Activated CD8-positive, alpha-beta T cell treated with anti-CD3 and anti-CD28 coated beads for 36 hours (primary cell): Measurements from ENCODE around the gene LTO1. TPM values are rescaled to one million over a fixed set of nuclear protein-coding genes. Genes with fewer than 3 reads are reported as not detected.

Experiments
- ATAC-seq: fragments of 200-7000 bp; cut with Tn5 transposase; one replicate; pipeline ENCODE4 v1.10.0; 2021; ENCODE audit warnings: mild to moderate bottlenecking, moderate library complexity
- CTCF ChIA-PET: fragments of 350-600 bp; sonication (Branson Sonifier 250); formaldehyde crosslinking; loops from one replicate; lab custom pipeline; 2021; ENCODE audit warnings: antibody characterized with exemption; lab: Charles Lee
- POLR2A ChIA-PET: fragments of 350-600 bp; sonication (Branson Sonifier 250); formaldehyde crosslinking; loops from one replicate; lab custom pipeline; 2021; ENCODE audit warnings: antibody characterized with exemption; lab: Charles Lee
- DNase-seq: peaks from one replicate; pipeline ENCODE4 v3.0.0-alpha.2; 2020
- H3K27ac Mint-ChIP-seq: one replicate; pipeline ENCODE4 v1.8.0; 2021; ENCODE audit warnings: mild to moderate bottlenecking, mixed read lengths
- H3K27me3 Mint-ChIP-seq: one replicate; pipeline ENCODE4 v1.8.0; 2021; ENCODE audit warnings: mixed read lengths
- H3K36me3 Mint-ChIP-seq: one replicate; pipeline ENCODE4 v1.8.0; 2021; ENCODE audit warnings: low read depth, mixed read lengths
- H3K4me1 Mint-ChIP-seq: one replicate; pipeline ENCODE4 v1.8.0; 2021; ENCODE audit warnings: low read depth, mixed read lengths
- H3K4me3 Mint-ChIP-seq: one replicate; pipeline ENCODE4 v1.8.0; 2021; ENCODE audit warnings: mild to moderate bottlenecking, moderate library complexity, mixed read lengths
- H3K9me3 Mint-ChIP-seq: one replicate; pipeline ENCODE4 v1.8.0; 2021; ENCODE audit warnings: mixed read lengths
- intact Hi-C: fragments of 100-400 bp; cut with micrococcal nuclease; formaldehyde crosslinking; loops from one replicate; pipeline ENCODE4 v1.10.0; 2022
- total RNA-seq, 2 experiments: library from RNA; stranded (reverse); gene quantifications; one replicate each; pipeline ENCODE4 v1.2.3, GENCODE V29; 2021
- TF ChIP-seq, protein P1 (sequence below): fragments of 200-600 bp; IDR thresholded peaks from one replicate; pipeline ENCODE4 v1.8.0; 2022; ENCODE audit warnings: antibody characterized with exemption, mild to moderate bottlenecking

The LTO1 gene, protein sequence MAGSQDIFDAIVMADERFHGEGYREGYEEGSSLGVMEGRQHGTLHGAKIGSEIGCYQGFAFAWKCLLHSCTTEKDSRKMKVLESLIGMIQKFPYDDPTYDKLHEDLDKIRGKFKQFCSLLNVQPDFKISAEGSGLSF
- total RNA-seq: 10 to 100 TPM; 14.9 to 15.9 TPM

DNA sequence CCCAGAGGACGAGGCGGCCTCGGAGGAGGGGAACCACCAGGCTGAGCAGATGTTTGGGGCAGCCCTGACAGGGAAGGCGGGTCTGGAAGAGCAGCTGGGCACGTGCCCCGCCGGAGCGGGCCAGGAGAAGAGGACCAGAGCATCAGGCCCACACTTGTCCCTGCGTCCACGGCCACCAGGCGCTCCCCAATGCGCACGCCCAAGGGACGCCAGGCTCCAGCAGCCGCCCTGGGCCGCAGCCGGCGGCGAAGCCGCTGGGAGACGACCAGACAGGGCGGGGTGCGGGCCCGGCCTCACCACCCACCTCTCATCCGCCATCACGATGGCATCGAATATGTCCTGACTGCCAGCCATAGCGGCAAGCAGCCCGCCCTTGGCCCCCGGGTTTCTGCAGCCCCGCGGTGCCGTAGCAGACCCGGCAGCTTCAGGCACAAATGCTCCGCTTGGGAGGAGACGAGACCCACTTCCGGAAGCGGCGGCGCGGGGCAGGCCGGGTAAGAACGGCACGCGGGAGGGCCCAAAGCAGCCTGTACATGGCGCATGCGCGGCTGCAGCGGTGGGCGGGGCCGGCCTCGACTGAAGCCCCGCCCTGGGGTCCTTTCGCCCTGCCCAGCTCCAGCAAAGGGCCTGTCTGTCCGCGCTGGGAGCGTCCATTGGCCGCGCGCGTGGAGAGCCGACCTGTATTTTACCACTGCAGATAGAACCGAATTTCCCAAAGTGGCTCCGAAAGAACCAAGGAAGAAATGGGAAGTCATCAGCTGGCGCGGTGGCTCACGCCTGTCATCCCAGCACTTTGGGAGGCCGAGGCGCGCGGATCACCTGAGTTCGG, at the start of gene LTO1:
Gene LTO1, minus strand, starts transcription at position 468 of the 829 bp plus-strand sequence. Its CDS starts 114 bp downstream, at position 354.
- Mint-ChIP-seq H3K27ac (peak within 1 kb of the TSS; percentile 89), H3K4me3 (peak within 1 kb of the TSS; percentile 90), H3K9me3 (no peaks in the 10 kb centered on the region), H3K27me3 (peaks cover 1% of the 10 kb centered on the region), H3K4me1 (peaks cover 22% of the 10 kb centered on the region), H3K36me3 (peaks cover 12% of the 10 kb centered on the region)
- CTCF ChIA-PET: interaction anchor here (1.1 to 2.2 kb wide), 4 partner anchors 10 to 168 kb away, joined by 3 to 7 read pairs (median 4); no protein-coding TSS in a partner anchor
- POLR2A ChIA-PET: interaction anchor here (0.6 to 1.3 kb wide), 5 partner anchors 13 to 508 kb away, joined by 3 to 4 read pairs (median 3); no protein-coding TSS in a partner anchor
- DNase-seq (peak; percentile 96), ATAC-seq (peak; percentile 96)
- TF ChIP-seq, protein P1, sequence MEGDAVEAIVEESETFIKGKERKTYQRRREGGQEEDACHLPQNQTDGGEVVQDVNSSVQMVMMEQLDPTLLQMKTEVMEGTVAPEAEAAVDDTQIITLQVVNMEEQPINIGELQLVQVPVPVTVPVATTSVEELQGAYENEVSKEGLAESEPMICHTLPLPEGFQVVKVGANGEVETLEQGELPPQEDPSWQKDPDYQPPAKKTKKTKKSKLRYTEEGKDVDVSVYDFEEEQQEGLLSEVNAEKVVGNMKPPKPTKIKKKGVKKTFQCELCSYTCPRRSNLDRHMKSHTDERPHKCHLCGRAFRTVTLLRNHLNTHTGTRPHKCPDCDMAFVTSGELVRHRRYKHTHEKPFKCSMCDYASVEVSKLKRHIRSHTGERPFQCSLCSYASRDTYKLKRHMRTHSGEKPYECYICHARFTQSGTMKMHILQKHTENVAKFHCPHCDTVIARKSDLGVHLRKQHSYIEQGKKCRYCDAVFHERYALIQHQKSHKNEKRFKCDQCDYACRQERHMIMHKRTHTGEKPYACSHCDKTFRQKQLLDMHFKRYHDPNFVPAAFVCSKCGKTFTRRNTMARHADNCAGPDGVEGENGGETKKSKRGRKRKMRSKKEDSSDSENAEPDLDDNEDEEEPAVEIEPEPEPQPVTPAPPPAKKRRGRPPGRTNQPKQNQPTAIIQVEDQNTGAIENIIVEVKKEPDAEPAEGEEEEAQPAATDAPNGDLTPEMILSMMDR: no peak
- intact Hi-C loops: no loop called here

DNA sequence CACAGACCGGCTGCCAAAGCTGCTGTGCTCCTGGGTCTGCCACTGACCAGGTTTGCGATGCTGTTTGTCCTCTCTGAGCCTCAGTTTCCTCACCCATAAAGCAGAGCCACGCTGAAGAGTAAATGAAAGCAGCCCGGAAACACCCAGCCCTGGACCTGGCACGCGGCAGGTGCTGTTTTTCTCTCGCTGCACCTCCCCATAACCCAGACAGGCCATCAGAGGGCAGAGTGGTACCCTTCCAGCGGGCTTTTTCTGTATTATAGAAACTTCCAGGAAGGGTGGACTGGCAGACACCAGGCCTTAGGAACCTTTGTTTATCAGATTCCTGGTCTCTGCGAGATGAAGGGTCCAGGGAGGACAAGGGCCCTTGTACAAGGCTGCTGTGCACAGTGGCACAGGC, 46.6 kb upstream of the LTO1 start:
- TF ChIP-seq, protein P1: no peak
- no peak overlapping the region for H3K4me3 Mint-ChIP-seq
- no peaks in the 10 kb centered on the region for H3K36me3 Mint-ChIP-seq
- no peak for ATAC-seq
- H3K9me3 Mint-ChIP-seq: no peaks in the 10 kb centered on the region
- DNase-seq: peak; percentile 9
- H3K27me3 Mint-ChIP-seq: peaks cover 56% of the 10 kb centered on the region
- no peaks in the 10 kb centered on the region for H3K4me1 Mint-ChIP-seq
- intact Hi-C loops: no loop called here
- CTCF ChIA-PET: no interaction called here
- no peak overlapping the region for H3K27ac Mint-ChIP-seq
- POLR2A ChIA-PET: no interaction called here

DNA sequence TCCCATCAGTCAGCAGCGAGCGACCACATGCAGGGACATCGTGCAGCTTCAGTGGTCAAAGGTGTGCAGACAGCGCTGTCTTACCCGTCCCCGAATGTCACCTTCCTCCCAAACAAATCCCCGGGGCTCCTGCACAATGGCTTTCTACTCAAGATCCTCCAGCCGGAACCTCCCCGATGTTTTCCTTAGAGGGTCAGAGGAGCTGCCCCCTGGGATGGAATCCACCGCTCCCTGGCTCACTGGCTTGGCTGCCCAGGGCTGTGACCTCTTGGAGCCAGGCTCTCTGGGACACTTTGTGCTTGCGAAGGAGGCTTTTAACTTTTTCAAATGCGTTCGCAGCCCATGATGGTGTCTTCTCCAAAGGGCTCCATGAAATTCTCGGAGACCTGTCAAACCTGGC, 46.0 kb upstream of the LTO1 start:
- POLR2A ChIA-PET: no interaction called here
- H3K27me3 Mint-ChIP-seq: peaks cover 54% of the 10 kb centered on the region
- no peaks in the 10 kb centered on the region for H3K4me1 Mint-ChIP-seq
- intact Hi-C loops: no loop called here
- CTCF ChIA-PET: no interaction called here
- no peaks in the 10 kb centered on the region for H3K9me3 Mint-ChIP-seq
- ATAC-seq: no peak
- H3K36me3 Mint-ChIP-seq: no peaks in the 10 kb centered on the region
- no peak for DNase-seq
- TF ChIP-seq, protein P1: no peak
- no peak overlapping the region for H3K4me3 Mint-ChIP-seq
- H3K27ac Mint-ChIP-seq: no peak overlapping the region

DNA sequence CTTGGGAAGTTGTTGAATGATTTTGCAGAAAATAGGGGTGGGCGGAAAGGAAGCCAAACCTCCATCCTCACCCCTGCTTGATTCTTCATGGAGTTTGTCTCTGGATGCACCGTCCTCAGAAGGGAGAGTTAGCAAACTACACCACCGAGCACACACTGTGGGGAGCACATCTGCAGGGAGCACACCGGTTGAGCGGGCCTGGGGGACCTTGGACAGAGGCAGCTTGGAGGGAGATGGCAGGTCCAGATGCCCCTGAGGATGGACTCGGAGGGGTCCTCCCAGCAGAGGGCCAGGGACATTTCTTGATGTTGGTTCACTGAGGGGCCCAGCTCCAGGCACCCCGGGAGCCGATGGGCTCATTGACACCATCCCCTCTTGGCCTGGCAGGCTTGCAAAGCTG, 43.8 kb upstream of the LTO1 start:
- H3K27ac Mint-ChIP-seq: no peak overlapping the region
- ChIA-PET POLR2A (no interaction called here), CTCF (no interaction called here)
- H3K4me3 Mint-ChIP-seq: no peak overlapping the region
- peaks cover 41% of the 10 kb centered on the region for H3K27me3 Mint-ChIP-seq
- H3K36me3 Mint-ChIP-seq: no peaks in the 10 kb centered on the region
- ATAC-seq: no peak
- intact Hi-C loops: no loop called here
- TF ChIP-seq, protein P1: no peak
- H3K9me3 Mint-ChIP-seq: no peaks in the 10 kb centered on the region
- DNase-seq: no peak
- no peaks in the 10 kb centered on the region for H3K4me1 Mint-ChIP-seq

DNA sequence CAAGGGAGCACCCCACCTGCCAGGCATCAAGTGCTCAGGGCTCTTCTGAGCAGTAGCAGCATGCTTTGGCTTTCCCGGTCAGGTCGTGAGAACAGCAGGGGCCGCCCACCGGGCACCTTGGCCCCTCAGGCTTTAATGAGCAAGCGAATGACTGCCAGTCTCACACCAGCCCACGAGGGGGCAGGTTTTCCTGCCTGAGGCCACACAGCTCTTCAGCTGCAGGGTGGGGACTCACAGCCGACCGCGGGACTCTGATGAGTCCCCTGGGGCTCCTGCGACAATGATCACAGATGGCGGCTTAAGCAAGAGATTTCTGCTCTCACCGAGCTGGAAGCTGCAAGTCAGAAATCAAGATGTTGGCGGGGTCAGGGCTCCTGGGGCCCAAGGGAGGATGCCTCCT, 43.0 kb upstream of the LTO1 start:
- H3K27ac Mint-ChIP-seq: no peak overlapping the region
- peak; percentile 69 for ATAC-seq
- peak; percentile 48 for DNase-seq
- H3K4me3 Mint-ChIP-seq: no peak overlapping the region
- POLR2A ChIA-PET: no interaction called here
- no peaks in the 10 kb centered on the region for H3K36me3 Mint-ChIP-seq
- CTCF ChIA-PET: interaction anchor here (1.5 kb wide), 1 partner anchor 9 kb away, joined by 6 read pairs; no protein-coding TSS in a partner anchor
- no peaks in the 10 kb centered on the region for H3K9me3 Mint-ChIP-seq
- no peaks in the 10 kb centered on the region for H3K4me1 Mint-ChIP-seq
- intact Hi-C loops: no loop called here
- peaks cover 35% of the 10 kb centered on the region for H3K27me3 Mint-ChIP-seq
- TF ChIP-seq, protein P1: peak; percentile 35
